Ecto neural progenitor cell (in vitro differentiated cells): ENCODE results near the gene BCDIN3D.
"Not testable (repeated sequence)": the region's sequence is repeated elsewhere in the genome, so short reads cannot be mapped to it uniquely, and the experiment has no call there.

ENCODE experiments used
- DNase-seq: peaks from one replicate; pipeline ENCODE4 v3.0.0-alpha.2; 2018; ENCODE audit warnings: low spot score

The BCDIN3D gene

DNA sequence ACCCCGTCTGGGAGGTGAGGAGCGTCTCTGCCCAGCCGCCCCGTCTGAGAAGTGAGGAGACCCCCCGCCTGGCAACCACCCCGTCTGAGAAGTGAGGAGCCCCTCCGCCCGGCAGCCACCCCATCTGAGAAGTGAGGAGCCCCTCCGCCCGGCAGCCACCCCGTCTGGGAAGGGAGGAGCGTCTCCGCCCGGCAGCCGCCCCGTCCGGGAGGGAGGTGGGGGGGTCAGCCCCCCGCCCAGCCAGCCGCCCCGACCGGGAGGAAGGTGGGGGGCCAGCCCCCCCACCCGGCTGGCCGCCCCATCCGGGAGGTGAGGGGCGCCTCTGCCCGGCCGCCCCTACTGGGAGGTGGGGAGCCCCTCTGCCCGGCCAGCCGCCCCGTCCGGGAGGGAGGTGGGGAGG is 18.0 kb upstream of the BCDIN3D start:
- DNase-seq, result not testable (repeated sequence)

DNA sequence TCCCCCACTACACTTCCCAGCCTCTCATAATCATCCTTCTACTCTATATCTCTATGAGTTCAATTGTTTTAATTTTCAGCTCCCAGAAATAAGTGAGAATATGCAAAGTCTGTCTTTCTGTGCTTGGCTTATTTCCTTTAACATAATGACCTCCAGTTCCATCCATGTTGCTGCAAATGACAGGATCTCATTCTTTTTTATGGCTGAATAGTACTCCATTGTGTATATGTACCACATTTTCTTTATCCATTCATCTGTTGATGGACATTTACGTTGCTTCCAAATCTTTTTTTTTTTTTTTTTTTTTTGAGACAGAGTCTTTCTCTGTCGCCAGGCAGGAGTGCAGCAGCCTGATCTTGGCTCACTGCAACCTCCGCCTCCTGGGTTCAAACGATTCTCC is 13.0 kb upstream of the BCDIN3D start:
- not testable (repeated sequence) for DNase-seq

GRCh38 chr12:49854976-49855375 is 12.1 kb upstream of the BCDIN3D start:
- peak; percentile 20 for DNase-seq

DNA sequence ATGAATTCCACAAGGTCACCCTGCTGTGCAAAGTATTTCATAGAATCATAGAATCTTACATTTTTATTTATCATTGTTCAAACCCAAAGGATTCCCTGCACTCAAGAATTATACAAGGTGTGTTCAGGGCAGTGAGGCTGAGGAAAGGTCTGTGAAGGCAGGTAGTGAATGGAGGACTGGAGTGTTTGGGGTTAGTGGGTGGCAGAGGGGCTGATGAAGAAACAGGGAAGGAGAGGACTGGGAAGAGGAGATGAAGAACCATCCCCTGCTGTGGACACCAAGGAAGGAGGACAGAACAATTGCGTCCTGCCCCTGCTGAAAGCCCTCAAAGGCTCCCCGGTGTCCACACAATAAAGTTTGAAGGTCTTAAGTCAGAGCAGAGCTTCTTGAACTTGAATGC is 10.8 kb upstream of the BCDIN3D start:
- peak; percentile 23 for DNase-seq

DNA sequence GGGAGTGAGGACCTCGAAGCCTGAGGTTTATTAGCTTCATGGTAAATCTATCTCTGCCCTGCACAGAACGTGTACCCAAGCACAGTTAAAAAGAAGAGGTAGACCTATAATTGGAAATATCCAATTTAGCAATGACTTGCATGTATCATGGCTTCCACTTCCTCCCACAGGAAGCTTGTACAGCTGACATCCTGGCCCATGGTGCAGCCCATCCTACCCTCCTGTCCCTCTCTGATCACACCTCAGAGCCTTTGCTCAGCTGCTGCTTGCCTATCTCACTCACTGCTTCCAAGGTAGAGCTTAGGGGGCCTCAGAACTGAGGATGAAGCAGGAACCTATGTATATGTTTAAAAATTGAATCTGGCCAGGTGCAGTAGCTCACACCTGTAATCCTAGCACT is 4.3 kb upstream of the BCDIN3D start:
- peak; percentile 19 for DNase-seq

DNA sequence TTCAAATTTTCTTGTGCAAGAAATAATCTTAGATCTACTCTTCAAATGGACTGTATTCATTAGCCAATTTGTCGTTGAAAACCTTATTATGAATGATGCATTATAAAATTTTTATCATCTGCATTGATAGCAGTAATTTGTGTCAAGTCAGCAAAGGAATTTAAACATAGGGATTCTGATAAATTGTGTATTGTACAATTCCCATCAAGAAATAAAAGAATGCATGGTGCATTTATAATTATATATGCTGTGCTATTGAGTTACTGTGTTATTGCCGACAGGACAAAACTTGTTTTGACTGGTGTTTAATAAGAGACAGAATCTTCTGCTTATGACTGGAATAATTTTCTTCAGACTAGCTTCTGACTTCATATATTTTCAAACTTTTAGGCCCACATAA is 3.1 kb upstream of the BCDIN3D start:
- DNase-seq, result no peak

GRCh38 chr12:49843876-49844437 is 1.1 kb upstream of the BCDIN3D start:
- DNase-seq, result peak; percentile 32

GRCh38 chr12:49843411-49843810 is 505 bp upstream of the BCDIN3D start:
- DNase-seq, result no peak

DNA sequence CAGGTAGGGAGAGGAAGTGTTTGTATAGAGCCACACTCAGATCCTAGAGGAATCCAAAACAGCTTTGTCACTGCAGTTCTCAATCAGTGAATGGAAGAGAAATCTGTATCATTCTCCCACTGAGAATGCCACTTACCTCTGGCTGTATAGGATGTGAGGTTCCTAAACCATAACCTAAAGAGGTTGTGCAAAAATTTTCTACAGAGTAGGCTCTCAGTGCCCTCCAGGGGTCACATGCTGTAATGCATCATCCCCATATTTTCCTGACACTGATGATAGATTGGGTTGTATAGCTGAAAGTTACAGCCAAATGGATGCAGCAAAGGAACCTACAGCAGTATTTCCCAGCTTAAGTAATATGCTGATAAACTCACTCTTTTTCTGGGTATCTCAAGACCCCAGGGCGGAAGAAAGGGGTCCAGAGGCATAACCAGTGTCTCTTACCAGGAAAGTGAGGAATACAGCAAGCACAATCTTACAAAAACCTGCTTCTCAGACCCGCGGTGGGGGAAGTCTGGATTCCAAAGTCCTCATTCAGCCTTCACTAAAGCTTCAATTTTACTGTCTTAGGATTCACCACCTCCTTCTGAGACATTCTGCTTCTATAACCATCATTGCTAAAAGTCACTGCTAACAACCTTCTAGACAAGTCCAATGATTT is 3.8 kb downstream of the BCDIN3D start:
- DNase-seq, result no peak

DNA sequence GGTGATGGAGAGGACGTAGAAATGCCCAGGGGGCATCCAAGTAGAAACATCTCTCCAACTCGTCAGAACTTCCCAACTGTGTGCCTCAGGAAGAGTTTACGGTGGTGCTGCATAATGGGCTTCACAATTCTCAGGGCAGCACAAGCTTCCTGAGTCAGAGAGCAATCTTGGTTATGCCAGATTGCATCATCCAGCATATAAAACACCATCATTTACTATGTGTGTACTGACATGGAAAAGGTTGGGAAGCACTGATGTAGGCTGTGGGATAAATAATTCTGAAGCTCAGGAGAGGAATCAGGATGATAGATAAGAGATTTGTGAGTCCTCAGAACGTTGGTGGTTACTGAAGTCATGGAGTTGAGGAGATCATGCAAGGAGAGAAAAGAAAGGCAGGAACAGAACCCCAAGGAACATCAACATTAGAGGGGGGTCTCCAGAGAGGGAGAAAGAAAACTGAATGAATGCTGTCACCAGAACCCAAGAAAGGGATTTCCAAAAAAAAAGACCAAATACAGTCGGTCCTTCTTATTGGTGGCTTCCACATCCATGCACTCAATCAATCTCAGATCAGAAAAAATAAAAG is 10.0 kb downstream of the BCDIN3D start:
- no peak for DNase-seq

DNA sequence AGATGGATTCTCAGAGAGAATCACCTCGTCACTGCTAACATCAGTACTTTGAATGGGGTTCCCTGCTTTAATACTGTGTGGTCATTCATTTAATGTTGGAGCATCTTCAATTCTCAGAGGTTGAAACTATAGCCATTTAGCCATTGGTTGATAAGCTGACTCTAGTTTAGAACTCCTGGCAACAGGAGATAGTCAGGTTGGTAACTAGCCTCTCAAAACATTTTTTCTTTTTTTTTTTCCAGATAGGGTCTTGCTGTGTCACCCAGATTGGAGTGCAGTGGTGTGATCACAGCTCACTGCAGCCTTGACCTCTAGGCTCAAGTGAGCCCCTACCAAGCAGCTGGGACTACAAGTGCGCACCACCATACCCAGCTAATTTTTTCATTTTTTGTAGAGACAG is 11.2 kb downstream of the BCDIN3D start:
- DNase-seq, result no peak

DNA sequence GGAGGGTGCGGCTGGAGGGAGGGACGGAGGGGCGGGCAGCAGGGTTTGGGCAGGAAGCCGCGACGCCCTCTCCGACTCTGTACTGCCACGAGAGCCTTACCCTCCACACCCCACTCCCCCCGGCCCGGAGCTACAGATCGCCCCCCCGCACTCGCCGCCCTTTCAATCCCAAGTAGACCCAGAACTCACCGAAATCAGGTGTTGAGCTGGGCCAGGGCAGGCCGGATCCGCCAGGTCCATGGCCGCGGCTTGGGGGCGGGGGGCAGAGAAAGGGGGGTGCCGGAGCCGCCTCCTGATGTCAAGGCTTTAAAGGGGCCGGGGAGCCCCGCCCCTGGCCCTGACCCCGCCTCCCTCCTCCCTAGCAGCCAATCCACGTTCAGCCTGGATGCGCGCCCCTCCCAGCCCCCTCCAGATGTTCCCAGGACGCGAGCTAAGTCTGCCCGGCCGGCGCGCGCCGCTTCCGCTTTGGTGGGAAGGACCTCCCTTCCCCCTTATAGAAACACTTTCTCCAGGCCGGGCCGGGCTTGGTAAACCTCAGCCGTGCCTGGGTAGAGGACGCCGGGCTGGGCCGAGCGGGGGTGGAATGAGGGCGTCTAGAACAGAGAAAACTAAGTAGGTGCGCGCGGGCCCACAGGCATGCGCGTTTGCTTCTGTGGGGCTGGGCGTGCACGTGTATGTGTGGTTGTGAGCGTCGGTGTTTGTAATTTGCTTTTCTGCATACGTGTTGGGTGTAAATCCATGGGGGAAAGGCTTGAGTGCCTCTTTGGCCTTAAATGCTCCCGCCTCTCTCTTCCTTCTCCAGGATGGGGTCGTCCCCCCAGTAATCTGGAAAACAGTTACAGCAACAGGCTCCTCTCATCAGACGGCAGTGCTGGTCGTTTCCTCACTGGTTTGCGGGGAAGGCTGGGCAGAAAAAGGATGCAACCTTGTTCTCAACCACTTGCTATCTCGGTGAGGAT is 14.5 kb downstream of the BCDIN3D start, which contains the start of gene NCKAP5L:
NCKAP5L (minus strand) TSS at position 281 of the 959 bp plus-strand sequence. CDS start 24,369 bp downstream, outside the sequence.
- DNase-seq, result peak; percentile 100

GRCh38 chr12:49827401-49828099 is 15.4 kb downstream of the BCDIN3D start:
- peak; percentile 92 for DNase-seq

DNA sequence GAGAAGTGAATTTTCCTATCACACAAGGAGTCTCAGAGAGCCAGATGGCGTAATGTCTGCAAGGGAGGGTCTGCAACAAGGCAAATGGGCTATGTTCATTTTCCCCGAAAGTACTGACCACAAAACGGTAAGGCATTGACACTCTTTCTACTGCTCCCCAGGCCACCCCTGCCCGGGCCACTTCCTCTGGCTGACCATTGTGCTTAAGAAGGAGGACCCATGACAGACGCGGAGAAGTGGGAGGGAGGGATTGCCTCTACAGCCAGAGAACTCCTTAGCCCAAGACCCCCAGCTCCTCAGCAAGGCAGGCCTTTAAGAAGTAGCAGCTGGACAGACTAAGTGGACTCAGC is 15.9 kb downstream of the BCDIN3D start:
- no peak for DNase-seq

- no peak for DNase-seq
Measured at GRCh38 chr12:49825971-49826421, 16.9 kb downstream of the BCDIN3D start.

- DNase-seq, result no peak
Measured at GRCh38 chr12:49825360-49825970, 17.4 kb downstream of the BCDIN3D start.

DNA sequence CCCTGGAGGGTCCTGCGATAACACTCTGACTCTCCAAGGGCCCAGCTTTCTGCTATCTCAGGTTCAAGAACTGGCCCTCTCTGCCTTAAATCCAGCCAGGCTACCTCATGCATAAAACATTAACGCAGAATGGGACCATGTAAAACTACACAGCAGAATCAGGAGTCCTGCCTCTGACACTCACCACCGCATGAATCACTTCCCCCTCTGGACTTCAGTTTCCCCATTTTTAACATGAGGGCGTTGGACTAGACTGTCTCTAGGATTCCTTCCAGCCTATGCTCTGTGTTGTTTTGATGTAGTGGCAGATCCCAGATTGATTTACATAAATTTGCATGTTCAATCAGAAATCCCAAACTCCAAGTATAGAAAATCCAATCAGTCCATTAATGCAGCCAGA is 18.0 kb downstream of the BCDIN3D start:
- no peak for DNase-seq

DNA sequence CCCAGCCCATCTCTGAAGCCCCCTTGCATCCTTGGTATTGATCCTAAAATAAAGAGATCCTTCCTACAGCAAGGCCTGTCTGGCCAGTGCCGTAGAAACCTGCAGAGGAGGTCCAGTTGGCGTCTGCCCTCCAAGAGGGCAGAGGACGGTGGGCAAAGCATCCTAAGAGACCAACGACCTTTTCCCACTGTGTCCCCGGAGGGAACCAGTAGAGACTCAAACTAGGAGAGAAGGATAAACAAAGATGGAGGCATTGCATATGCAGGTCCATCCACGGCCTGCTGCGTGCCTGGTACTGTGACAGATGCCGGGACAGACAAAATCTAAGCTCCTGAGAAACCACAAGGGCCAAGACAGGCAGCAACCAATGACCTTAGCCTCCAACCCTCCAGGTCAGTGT is 18.5 kb downstream of the BCDIN3D start:
- DNase-seq, result no peak

- no peak for DNase-seq
Measured at GRCh38 chr12:49823951-49824350, 19.0 kb downstream of the BCDIN3D start.

GRCh38 chr12:49823350-49823749 is 19.6 kb downstream of the BCDIN3D start:
- no peak for DNase-seq
